HCT116 (cell line): ENCODE results near the gene PANK4. TPM values are rescaled to one million over a fixed set of nuclear protein-coding genes. Genes with fewer than 3 reads are reported as not detected.

Experiments used
- ATAC-seq: fragments of 200-7000 bp; cut with Tn5 transposase; 2 replicates; pipeline ENCODE4 v1.9.1; 2020; ENCODE audit warnings: mild to moderate bottlenecking, moderate library complexity
- BruUV-seq: library from RNA; stranded (reverse); fragments of 400-500 nt; replicated peaks from 2 replicates; lab custom pipeline; 2021; lab: Mats Ljungman, UMichigan
- CTCF ChIA-PET: fragments of 300-600 bp; sonication (Branson Sonifier 250); formaldehyde crosslinking; loops from one replicate; lab custom pipeline; 2021; ENCODE audit warnings: antibody characterized with exemption; lab: Charles Lee
- POLR2A ChIA-PET: fragments of 300-600, 350-600 bp; sonication (Branson Sonifier 250); formaldehyde crosslinking; loops from one replicate; lab custom pipeline; 2021; ENCODE audit warnings: antibody characterized with exemption; lab: Charles Lee
- RAD21 ChIA-PET, 2 experiments: fragments of 300-600 bp; sonication (Branson Sonifier 250); formaldehyde crosslinking; loops; one replicate each; lab custom pipeline; 2023; ENCODE audit warnings: low total read pairs in 2 of 2; ENCODE audit not compliant: uncharacterized antibody in 2 of 2, unreplicated experiment in 2 of 2, low non-redundant PET in 1 of 2; lab: Charles Lee
- DNase-seq: peaks from one replicate; pipeline ENCODE4 v3.0.0-alpha.2; 2010; ENCODE audit warnings: low read depth, low spot score
- H2AFZ ChIP-seq: fragments of 200-600 bp; shearing (Covaris generic), sonication (generic); 2 replicates; pipeline ENCODE4 v1.6.1; 2017; ENCODE audit warnings: low read depth, mixed run types, mixed read lengths, antibody characterized with exemption, low read length; ENCODE audit not compliant: poor library complexity, severe bottlenecking
- H3K27ac ChIP-seq: 2 replicates; pipeline ENCODE4 v1.5.1; 2012; ENCODE audit warnings: low read depth, low read length
- H3K27me3 ChIP-seq: fragments of 200-600 bp; sonication (generic); 2 replicates; pipeline ENCODE4 v1.6.1; 2016; ENCODE audit warnings: mixed run types, low read length, mixed read lengths; ENCODE audit not compliant: insufficient read depth
- H3K36me3 ChIP-seq, 2 experiments: fragments of 200-500 bp in 1 of 2; fragments of 200-600 bp in 1 of 2; sonication (Bioruptor generic) in 1 of 2; sonication (generic) in 1 of 2; 2 replicates each; pipeline versions ENCODE4 v1.5.1 to v1.6.1; 2014 to 2016; ENCODE audit warnings: low read length in 2 of 2, inconsistent platforms in 1 of 2, mixed read lengths in 1 of 2, mixed run types in 1 of 2; ENCODE audit not compliant: insufficient read depth in 2 of 2, control insufficient read depth in 1 of 2
- H3K4me1 ChIP-seq, 2 experiments: fragments of 200-600 bp in 1 of 2; sonication (generic) in 1 of 2; 2 replicates each; pipeline versions ENCODE4 v1.5.1 to v1.6.1; 2012 to 2017; ENCODE audit warnings: low read length in 2 of 2, inconsistent platforms in 1 of 2, mild to moderate bottlenecking in 1 of 2, mixed read lengths in 1 of 2, mixed run types in 1 of 2, moderate library complexity in 1 of 2; ENCODE audit not compliant: insufficient read depth in 2 of 2, control insufficient read depth in 1 of 2
- H3K4me2 ChIP-seq: fragments of 200-600 bp; sonication (generic); 2 replicates; pipeline ENCODE4 v1.6.1; 2017; ENCODE audit warnings: mixed run types, low read length, mixed read lengths
- H3K4me3 ChIP-seq, 2 experiments: fragments of 200-600 bp in 1 of 2; sonication (generic) in 1 of 2; replicated peaks in 1 of 2; 2 replicates each; pipeline ENCODE4 v1.5.1; 2011 to 2016; ENCODE audit warnings: low read length in 2 of 2, control low read depth in 1 of 2, low read depth in 1 of 2, mild to moderate bottlenecking in 1 of 2, mixed read lengths in 1 of 2, mixed run types in 1 of 2
- H3K79me2 ChIP-seq: fragments of 200-600 bp; sonication (generic); 2 replicates; pipeline ENCODE4 v1.6.1; 2017; ENCODE audit warnings: mild to moderate bottlenecking, mixed run types, low read length, moderate library complexity, mixed read lengths; ENCODE audit not compliant: insufficient read depth
- H3K9ac ChIP-seq: fragments of 200-600 bp; sonication (generic); 2 replicates; pipeline ENCODE4 v1.6.1; 2016; ENCODE audit warnings: low read length, mixed read lengths
- H3K9me2 ChIP-seq: fragments of 200-600 bp; sonication (generic), shearing (Covaris generic); 2 replicates; pipeline ENCODE4 v1.6.1; 2017; ENCODE audit warnings: mixed run types, mild to moderate bottlenecking, moderate library complexity; ENCODE audit not compliant: insufficient read depth
- H3K9me3 ChIP-seq, 2 experiments: fragments of 200-500 bp in 1 of 2; fragments of 200-600 bp in 1 of 2; sonication (Bioruptor generic) in 1 of 2; sonication (generic) in 1 of 2; 2 replicates each; pipeline ENCODE4 v1.6.1; 2014 to 2017; ENCODE audit warnings: low read length in 2 of 2, mixed read lengths in 2 of 2, inconsistent platforms in 1 of 2, low read depth in 1 of 2, mild to moderate bottlenecking in 1 of 2, mixed run types in 1 of 2, moderate library complexity in 1 of 2; ENCODE audit not compliant: control insufficient read depth in 1 of 2, insufficient read depth in 1 of 2
- H4K20me1 ChIP-seq: fragments of 200-600 bp; sonication (generic), shearing (Covaris generic); 2 replicates; pipeline ENCODE4 v1.6.1; 2017; ENCODE audit warnings: mixed run types, mild to moderate bottlenecking, moderate library complexity; ENCODE audit not compliant: insufficient read depth
- ATF3 ChIP-seq: IDR thresholded peaks from 2 replicates; pipeline ENCODE4 v1.6.1; 2012
- CBX3 ChIP-seq: IDR thresholded peaks from 2 replicates; pipeline ENCODE4 v1.6.1; 2012; ENCODE audit warnings: low read depth
- CEBPB ChIP-seq: IDR thresholded peaks from 2 replicates; pipeline ENCODE4 v1.6.1; 2012; ENCODE audit warnings: low read depth
- CTCF ChIP-seq, 3 experiments: fragments of 200-600 bp in 1 of 3; sonication (generic) in 1 of 3; IDR thresholded peaks in 2 of 3; conservative IDR thresholded peaks in 1 of 3; 2 replicates each; pipeline ENCODE4 v1.5.1; 2012 to 2017; ENCODE audit warnings: low read depth in 2 of 3, low read length in 2 of 3, antibody characterized with exemption in 1 of 3, borderline replicate concordance in 1 of 3, control low read depth in 1 of 3, mild to moderate bottlenecking in 1 of 3, mixed read lengths in 1 of 3, mixed run types in 1 of 3, moderate library complexity in 1 of 3; ENCODE audit not compliant: insufficient read depth in 1 of 3
- EGR1 ChIP-seq: IDR thresholded peaks from 2 replicates; pipeline ENCODE4 v1.6.1; 2012; ENCODE audit warnings: low read depth
- EZH2 ChIP-seq: fragments of 200-600 bp; sonication (generic); IDR thresholded peaks from 2 replicates; pipeline ENCODE4 v1.6.1; 2017; ENCODE audit warnings: antibody characterized with exemption, mixed run types
- FOSL1 ChIP-seq: IDR thresholded peaks from 2 replicates; pipeline ENCODE4 v1.6.1; 2012; ENCODE audit warnings: low read depth
- JUND ChIP-seq: IDR thresholded peaks from 2 replicates; pipeline ENCODE4 v1.6.1; 2012
- MAX ChIP-seq: IDR thresholded peaks from 2 replicates; pipeline ENCODE4 v1.6.1; 2012
- POLR2A ChIP-seq: IDR thresholded peaks from 2 replicates; pipeline ENCODE4 v1.7.0; 2011; ENCODE audit warnings: borderline replicate concordance; ENCODE audit not compliant: insufficient read depth, insufficient read length; ENCODE audit errors: extremely low read depth
- POLR2AphosphoS5 ChIP-seq: IDR thresholded peaks from 2 replicates; pipeline ENCODE4 v1.6.1; 2011; ENCODE audit warnings: mild to moderate bottlenecking, low read depth, low read length, moderate library complexity
- SIN3A ChIP-seq: IDR thresholded peaks from 2 replicates; pipeline ENCODE4 v1.6.1; 2012; ENCODE audit warnings: low read depth
- SP1 ChIP-seq: IDR thresholded peaks from 2 replicates; pipeline ENCODE4 v1.6.1; 2012; ENCODE audit warnings: low read depth
- SRF ChIP-seq: IDR thresholded peaks from 2 replicates; pipeline ENCODE4 v1.6.1; 2012; ENCODE audit warnings: low read depth
- YY1 ChIP-seq: IDR thresholded peaks from 2 replicates; pipeline ENCODE4 v1.6.1; 2011; ENCODE audit warnings: low read length, low read depth, moderate library complexity, mild to moderate bottlenecking; ENCODE audit not compliant: insufficient replicate concordance; ENCODE audit errors: extremely low read depth
- ZFX ChIP-seq: fragments of 450-650 bp; IDR thresholded peaks from 2 replicates; pipeline ENCODE4 v1.6.1; 2017
- ZNF274 ChIP-seq: fragments of 200-500 bp; sonication (Bioruptor generic); IDR thresholded peaks from 2 replicates; pipeline ENCODE4 v1.6.1; 2014; ENCODE audit warnings: mild to moderate bottlenecking, low read depth, low read length, inconsistent platforms
- intact Hi-C: fragments of 100-400 bp; cut with micrococcal nuclease; formaldehyde crosslinking; loops from 2 replicates; pipeline ENCODE4 v1.10.0; 2022
- total RNA-seq: library from RNA; stranded (reverse); gene quantifications from one replicate; pipeline ENCODE4 v1.2.1, GENCODE V29; 2021; ENCODE audit not compliant: unreplicated experiment
- TF ChIP-seq, protein P1 (sequence below): IDR thresholded peaks from 2 replicates; pipeline ENCODE4 v1.6.1; 2011; ENCODE audit warnings: mild to moderate bottlenecking, low read length, moderate library complexity; ENCODE audit not compliant: insufficient replicate concordance; ENCODE audit errors: extremely low read depth

The PANK4 gene
- total RNA-seq, 1 experiment from 2014 or later, result 38.5 TPM

DNA sequence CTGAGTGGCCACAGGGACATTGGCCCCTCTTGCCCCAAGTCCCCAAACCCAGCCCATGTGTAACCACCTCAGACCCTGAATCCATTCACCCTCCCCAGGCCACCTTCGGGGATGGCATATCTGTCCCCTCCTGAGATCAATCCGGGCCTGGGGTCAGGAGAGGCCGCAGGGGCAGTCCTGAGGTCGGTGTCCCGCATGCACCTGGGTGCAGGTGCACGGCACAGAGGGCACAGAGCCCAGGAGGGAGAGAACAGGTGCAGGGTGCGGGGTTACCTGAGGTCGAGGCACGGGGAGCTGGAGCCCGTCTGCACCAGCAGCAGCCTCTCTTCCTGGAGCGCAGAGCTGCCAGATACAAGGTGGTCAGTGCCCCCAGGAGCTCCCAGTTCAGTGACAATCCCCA is 16.8 kb downstream of the PANK4 start (continued):
- TF ChIP-seq ATF3 (no peak), ZNF274 (no peak), POLR2AphosphoS5 (no peak), CBX3 (no peak), EZH2 (no peak), ZFX (no peak), POLR2A (no peak), FOSL1 (no peak)
- TF ChIP-seq, protein P1, sequence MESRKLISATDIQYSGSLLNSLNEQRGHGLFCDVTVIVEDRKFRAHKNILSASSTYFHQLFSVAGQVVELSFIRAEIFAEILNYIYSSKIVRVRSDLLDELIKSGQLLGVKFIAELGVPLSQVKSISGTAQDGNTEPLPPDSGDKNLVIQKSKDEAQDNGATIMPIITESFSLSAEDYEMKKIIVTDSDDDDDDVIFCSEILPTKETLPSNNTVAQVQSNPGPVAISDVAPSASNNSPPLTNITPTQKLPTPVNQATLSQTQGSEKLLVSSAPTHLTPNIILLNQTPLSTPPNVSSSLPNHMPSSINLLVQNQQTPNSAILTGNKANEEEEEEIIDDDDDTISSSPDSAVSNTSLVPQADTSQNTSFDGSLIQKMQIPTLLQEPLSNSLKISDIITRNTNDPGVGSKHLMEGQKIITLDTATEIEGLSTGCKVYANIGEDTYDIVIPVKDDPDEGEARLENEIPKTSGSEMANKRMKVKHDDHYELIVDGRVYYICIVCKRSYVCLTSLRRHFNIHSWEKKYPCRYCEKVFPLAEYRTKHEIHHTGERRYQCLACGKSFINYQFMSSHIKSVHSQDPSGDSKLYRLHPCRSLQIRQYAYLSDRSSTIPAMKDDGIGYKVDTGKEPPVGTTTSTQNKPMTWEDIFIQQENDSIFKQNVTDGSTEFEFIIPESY, result no peak
- TF ChIP-seq, all 23 proteins: peak for 0

- no peak overlapping the region for H3K4me3 ChIP-seq
- no TSS peak for BruUV-seq
- no peak overlapping the region for H3K9ac ChIP-seq
- CTCF ChIA-PET, result no interaction called here
- no peaks in the 10 kb centered on the region for H3K9me2 ChIP-seq
- H2AFZ ChIP-seq, result no peak overlapping the region
- H3K4me1 ChIP-seq, result no peaks in the 10 kb centered on the region
- H3K27me3 ChIP-seq, result no peaks in the 10 kb centered on the region
- no peak for ATAC-seq
- no peaks in the 10 kb centered on the region for H3K9me3 ChIP-seq
- RAD21 ChIA-PET, result no interaction called here
- H3K4me2 ChIP-seq, result no peak overlapping the region
- no peak for DNase-seq
- no peaks in the 10 kb centered on the region for H3K79me2 ChIP-seq
- peaks cover 6 to 7% of the 10 kb centered on the region in 2 experiments; a peak in 3 of 4 replicates for H3K36me3 ChIP-seq
- POLR2A ChIA-PET, result no interaction called here
- no peak overlapping the region for H3K27ac ChIP-seq
- H4K20me1 ChIP-seq, result no peaks in the 10 kb centered on the region
- intact Hi-C loops, result no loop called here
- no peak for TF ChIP-seq ATF3
- TF ChIP-seq CEBPB, result no peak
- no peak for TF ChIP-seq YY1
- no peak for TF ChIP-seq CTCF (IDR thresholded peaks at IDR 0.05 in 2 of 3, conservative IDR thresholded peaks at IDR 0.05 in 1 of 3; ENCODE audit: borderline replicate concordance in 1 of 3, insufficient read depth in 1 of 3, low read depth in 2 of 3, low read length in 2 of 3)
- TF ChIP-seq EGR1, result no peak
- no peak for TF ChIP-seq ZFX
- no peak for TF ChIP-seq SIN3A
- TF ChIP-seq JUND, result no peak
- TF ChIP-seq SP1, result no peak
- no peak for TF ChIP-seq EZH2
- no peak for TF ChIP-seq MAX
- no peak for TF ChIP-seq SRF
- TF ChIP-seq CBX3, result no peak
- TF ChIP-seq ZNF274, result no peak
- TF ChIP-seq POLR2A, result no peak
- no peak for TF ChIP-seq POLR2AphosphoS5
Measured at GRCh38 chr1:2508751-2509150, 17.6 kb downstream of the PANK4 start.
